ENCODE data around the gene NMT1.
"Not testable (repeated sequence)": the region's sequence is repeated elsewhere in the genome, so short reads cannot be mapped to it uniquely, and the experiment has no call there.

DNA sequence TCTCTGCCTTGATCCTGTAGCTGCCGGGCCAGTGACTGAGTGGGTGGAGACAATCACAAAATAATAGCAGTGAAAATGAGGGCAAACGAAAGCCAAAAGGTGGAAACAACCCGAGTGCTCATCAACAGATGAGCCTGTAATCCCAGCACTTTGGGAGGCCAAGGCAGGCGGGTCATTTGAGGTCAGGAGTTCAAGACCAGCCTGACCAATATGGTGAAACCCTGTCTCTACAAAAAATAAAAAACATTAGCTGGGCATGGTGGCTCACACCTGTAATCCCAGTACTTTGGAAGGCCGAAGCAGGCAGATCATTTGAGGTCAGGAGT is 63.6 kb downstream of the NMT1 start:
- TF ChIP-seq, protein P1, sequence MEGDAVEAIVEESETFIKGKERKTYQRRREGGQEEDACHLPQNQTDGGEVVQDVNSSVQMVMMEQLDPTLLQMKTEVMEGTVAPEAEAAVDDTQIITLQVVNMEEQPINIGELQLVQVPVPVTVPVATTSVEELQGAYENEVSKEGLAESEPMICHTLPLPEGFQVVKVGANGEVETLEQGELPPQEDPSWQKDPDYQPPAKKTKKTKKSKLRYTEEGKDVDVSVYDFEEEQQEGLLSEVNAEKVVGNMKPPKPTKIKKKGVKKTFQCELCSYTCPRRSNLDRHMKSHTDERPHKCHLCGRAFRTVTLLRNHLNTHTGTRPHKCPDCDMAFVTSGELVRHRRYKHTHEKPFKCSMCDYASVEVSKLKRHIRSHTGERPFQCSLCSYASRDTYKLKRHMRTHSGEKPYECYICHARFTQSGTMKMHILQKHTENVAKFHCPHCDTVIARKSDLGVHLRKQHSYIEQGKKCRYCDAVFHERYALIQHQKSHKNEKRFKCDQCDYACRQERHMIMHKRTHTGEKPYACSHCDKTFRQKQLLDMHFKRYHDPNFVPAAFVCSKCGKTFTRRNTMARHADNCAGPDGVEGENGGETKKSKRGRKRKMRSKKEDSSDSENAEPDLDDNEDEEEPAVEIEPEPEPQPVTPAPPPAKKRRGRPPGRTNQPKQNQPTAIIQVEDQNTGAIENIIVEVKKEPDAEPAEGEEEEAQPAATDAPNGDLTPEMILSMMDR (IDR thresholded peaks at IDR 0.05 in 8 of 11, conservative IDR thresholded peaks at IDR 0.05 in 3 of 11), result not testable (repeated sequence)
- not testable (repeated sequence) for TF ChIP-seq POLR2AphosphoS5 (IDR thresholded peaks at IDR 0.05)

Measured in spleen (tissue), 7 donors.